Activated CD8-positive, alpha-beta memory T cell treated with anti-CD3 and anti-CD28 coated beads, Interleukin-2, amount 50 U/mL, for 48 hours (primary cell): ENCODE results near the gene MXD1.
"Not testable (repeated sequence)": the region's sequence is repeated elsewhere in the genome, so short reads cannot be mapped to it uniquely, and the experiment has no call there.

ENCODE experiments used
- DNase-seq: peaks from one replicate; pipeline ENCODE4 v3.0.0-alpha.2; 2020

The MXD1 gene

GRCh38 chr2:69933839-69934613 lies 19.1 kb downstream of the MXD1 start:
- DNase-seq, result peak; percentile 49

GRCh38 chr2:69934614-69934908 lies 19.7 kb downstream of the MXD1 start:
- DNase-seq, result no peak

- DNase-seq, result no peak
Measured at GRCh38 chr2:69935011-69935410, 20.1 kb downstream of the MXD1 start.

GRCh38 chr2:69936906-69937305 lies 22.0 kb downstream of the MXD1 start:
- peak; percentile 40 for DNase-seq

GRCh38 chr2:69937968-69938367 lies 23.1 kb downstream of the MXD1 start:
- peak; percentile 39 for DNase-seq

- no peak for DNase-seq
Measured at GRCh38 chr2:69939722-69940121, 24.8 kb downstream of the MXD1 start.

- no peak for DNase-seq
Measured at GRCh38 chr2:69940691-69941090, 25.8 kb downstream of the MXD1 start.

GRCh38 chr2:69943000-69943842 lies 28.3 kb downstream of the MXD1 start:
- no peak for DNase-seq

- DNase-seq, result no peak
Measured at GRCh38 chr2:69943843-69944525, 29.1 kb downstream of the MXD1 start.

- peak; percentile 44 for DNase-seq
Measured at GRCh38 chr2:69944756-69945155, 29.8 kb downstream of the MXD1 start.

- peak; percentile 49 for DNase-seq
Measured at GRCh38 chr2:69945441-69945840, 30.5 kb downstream of the MXD1 start.

GRCh38 chr2:69945941-69946340 lies 31.0 kb downstream of the MXD1 start:
- peak; percentile 45 for DNase-seq

- DNase-seq, result peak; percentile 67
Measured at GRCh38 chr2:69946351-69947324, 31.7 kb downstream of the MXD1 start.

- no peak for DNase-seq
Measured at GRCh38 chr2:69947325-69947931, 32.5 kb downstream of the MXD1 start.

GRCh38 chr2:69948032-69948962 lies 33.4 kb downstream of the MXD1 start:
- DNase-seq, result peak; percentile 51

GRCh38 chr2:69948963-69949645 lies 34.2 kb downstream of the MXD1 start:
- no peak for DNase-seq

- no peak for DNase-seq
Measured at GRCh38 chr2:69950241-69950640, 35.3 kb downstream of the MXD1 start.

- not testable (repeated sequence) for DNase-seq
Measured at GRCh38 chr2:69950671-69951070, 35.8 kb downstream of the MXD1 start.

- no peak for DNase-seq
Measured at GRCh38 chr2:69952336-69953115, 37.6 kb downstream of the MXD1 start.
